Loucy (cell line): ENCODE results near the gene SNAPC4.

Source experiments
- CTCF ChIP-seq: fragments of 200-600 bp; sonication (generic); conservative IDR thresholded peaks from 2 replicates; pipeline ENCODE4 v1.5.1; 2014; ENCODE audit warnings: mild to moderate bottlenecking, antibody characterized with exemption, low read length
- EZH2phosphoT487 ChIP-seq: fragments of 200-600 bp; IDR thresholded peaks from 2 replicates; pipeline ENCODE4 v1.6.1; 2018; ENCODE audit warnings: antibody characterized with exemption, mild to moderate bottlenecking, moderate library complexity, borderline replicate concordance

- TF ChIP-seq CTCF (no peak), EZH2phosphoT487 (no peak)
Measured at GRCh38 chr9:136395020-136395340, 5.0 kb downstream of the SNAPC4 start.
